ENCODE data around the gene CACNA1C.
"Not testable (repeated sequence)": the region's sequence is repeated elsewhere in the genome, so short reads cannot be mapped to it uniquely, and the experiment has no call there.

Gene CACNA1C

DNA sequence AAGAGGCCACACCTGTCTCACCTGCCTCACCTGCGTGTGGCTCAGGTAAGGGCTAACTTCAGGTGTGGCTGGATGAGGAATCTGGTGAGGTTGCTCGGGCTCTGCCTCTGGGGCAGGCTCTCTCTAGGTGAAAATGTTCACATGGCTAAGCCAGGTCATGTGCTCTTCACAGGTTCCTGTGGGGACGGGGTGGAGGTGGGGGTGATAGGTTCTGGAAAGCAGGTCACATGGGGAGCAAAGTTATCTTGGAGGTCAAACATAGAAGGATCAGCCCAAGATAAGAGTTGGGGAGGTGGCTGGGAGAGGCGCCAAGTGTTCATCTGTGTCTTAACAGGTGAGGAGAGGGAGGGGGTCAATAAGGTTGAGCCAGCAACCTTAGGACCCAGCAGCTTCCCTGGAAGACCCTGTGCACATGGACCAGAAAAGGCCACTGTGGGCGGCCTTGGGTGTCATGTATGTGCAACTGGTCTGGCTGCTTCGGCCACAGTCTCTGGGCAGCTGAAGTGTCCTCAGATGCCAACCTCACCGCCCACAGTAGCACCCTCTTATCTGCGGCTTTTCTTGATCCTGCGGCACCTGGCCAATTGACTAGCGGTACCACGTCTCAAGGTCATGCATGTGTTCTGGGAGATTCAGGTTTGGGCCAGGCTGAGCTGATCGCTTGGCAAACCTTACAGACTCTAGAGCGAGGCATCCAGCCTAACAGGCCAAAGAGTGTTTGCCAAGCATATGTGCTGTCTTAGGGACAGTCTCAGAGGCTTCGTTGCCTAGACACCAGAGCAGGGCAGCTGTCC is 60.5 kb downstream of the CACNA1C start:
- DNase-seq: no peak

GRCh38 chr12:2114071-2114470 is 61.3 kb downstream of the CACNA1C start:
- DNase-seq: no peak

- DNase-seq: no peak
These were observed 62.5 kb downstream of the CACNA1C start for GRCh38 chr12:2115101-2115845.

GRCh38 chr12:2117541-2117940 is 64.8 kb downstream of the CACNA1C start:
- no peak for DNase-seq

DNA sequence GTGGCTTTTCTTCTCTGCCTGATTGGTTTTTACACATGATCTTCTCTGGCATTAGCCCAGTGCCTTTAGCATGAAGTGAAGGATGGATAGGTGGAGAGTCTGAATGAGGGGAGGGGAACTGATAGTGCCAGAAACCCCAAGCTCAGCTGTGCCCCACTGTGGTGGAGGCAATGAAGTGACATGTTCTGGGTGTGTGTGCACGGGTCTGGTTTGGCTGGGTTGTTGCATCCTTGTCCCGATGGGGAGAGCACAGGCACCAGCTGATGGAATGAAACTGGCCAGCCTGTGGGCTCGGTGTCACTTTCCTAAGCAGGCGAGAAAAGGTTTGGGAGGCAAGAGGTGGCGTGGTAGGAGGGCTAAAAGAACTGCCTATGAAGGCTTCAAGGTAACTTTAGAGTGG is 65.3 kb downstream of the CACNA1C start:
- no peak for DNase-seq

DNA sequence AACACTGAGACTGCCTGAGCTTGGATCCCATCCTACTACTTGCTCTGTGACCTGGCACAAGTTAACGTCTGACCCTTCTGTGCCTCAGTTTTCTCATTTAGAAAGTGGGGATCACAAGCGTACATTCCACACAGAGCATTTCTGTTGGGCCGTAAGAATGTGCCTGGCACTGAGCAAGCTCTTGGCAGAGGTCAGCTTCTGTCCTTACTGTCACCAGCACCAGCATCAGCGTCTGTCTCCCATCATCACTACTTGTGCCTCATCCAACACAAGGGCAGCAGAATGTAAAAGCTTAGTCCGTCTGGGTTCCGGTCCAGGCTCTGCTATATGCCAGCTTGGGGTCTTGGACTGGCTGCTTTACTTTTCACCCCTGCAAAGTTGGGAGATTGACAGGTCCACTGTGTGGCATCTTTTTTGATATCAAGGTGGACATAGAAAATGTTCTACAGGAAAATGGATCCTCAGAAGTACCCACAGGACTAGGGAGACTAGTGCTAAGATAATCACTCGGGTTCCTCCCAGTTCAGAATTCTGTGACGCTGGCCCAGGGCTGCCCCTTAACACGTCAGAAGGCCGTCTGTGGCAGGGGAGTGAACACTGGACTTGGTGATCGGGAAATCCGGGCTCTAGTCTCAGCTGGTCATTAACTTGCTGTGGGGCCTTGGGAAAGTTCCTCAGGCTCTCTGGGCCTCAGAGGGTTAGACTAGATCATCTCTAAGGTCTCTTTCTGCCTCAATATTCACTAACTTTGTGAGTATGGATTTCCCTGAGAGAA is 65.9 kb downstream of the CACNA1C start:
- no peak for DNase-seq

DNA sequence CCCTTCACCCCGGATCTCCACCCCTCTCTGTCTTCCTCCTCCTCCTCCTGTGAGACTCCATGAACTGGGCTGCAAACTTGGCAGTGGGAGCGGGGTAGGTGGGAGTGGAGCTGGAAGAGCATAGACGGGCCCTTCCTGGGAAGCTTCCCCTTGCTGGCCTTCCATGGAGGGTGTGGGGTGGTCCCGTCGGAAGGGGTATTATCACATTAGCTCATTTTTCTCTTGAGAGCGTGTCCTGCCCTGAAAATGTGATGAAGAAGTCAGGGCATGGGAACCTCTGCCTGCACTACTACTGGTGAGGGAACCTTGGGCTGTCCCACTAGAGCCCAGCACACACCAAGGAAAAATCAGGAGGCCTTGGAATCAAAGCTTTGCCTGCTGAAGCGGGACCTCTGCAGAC is 66.5 kb downstream of the CACNA1C start:
- DNase-seq: no peak

DNA sequence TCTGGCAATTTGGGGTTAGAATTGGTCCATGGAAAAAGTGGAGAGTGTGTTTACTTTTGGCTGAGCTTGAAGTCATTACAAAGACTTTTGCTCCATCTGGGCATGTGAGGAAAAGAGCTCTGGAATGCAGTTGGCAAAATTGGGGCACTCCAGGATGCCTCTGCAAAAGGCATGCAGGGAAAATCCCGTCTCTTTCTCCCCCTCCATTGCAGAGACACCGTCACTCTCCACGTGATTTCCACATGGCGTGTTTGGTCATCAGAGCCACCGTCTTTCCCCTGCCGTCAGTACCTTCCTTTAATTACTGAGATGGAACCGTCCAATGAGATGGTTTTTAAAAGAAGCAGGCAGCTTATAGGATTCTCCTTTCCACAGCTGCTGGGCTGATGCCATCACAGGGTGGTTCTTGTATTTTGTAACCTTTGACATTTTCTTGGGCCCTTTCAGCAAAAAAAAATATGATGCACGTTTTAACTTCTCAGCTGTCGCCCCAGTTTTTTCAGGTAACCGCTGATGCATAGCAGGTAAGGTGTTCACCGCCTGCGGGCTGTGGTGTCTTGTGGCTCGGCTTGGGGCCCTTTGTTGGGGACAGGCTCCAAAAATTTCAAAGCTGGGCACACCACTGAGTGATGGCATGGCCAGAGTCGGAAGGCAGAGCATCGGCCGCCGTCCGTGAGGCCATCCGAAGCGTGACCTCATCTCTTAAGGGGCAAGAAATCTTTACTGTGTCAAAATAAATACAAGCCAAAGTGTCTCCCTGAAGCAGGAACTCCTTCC is 68.4 kb downstream of the CACNA1C start:
- no peak for DNase-seq

DNA sequence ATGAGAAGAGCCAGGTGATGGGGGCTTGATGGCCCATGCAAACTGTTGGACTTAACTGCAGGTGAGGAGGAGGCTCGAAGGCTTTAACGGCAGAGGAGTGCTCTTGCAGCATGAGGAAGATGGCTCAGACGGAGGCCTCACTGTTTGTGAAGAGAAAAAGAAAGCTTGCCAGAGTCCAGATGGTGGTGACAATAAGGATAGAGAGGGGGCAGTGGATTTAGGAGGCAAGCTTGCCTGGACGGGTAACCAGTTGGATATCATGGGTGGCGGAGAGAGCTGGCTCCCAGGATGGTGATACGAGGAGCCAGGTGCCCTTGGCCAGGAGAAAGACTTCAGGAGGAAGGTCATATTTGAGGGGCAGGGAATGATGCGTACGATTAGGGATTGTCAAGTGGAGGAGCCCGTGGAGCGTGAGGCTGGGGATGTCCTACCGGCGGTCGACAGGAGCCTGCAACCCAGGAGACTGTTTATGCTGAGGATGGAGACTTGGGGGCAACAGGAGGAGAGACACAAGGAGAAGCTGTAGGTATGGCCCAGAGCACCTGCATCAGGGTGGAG is 71.8 kb downstream of the CACNA1C start:
- DNase-seq: no peak

DNA sequence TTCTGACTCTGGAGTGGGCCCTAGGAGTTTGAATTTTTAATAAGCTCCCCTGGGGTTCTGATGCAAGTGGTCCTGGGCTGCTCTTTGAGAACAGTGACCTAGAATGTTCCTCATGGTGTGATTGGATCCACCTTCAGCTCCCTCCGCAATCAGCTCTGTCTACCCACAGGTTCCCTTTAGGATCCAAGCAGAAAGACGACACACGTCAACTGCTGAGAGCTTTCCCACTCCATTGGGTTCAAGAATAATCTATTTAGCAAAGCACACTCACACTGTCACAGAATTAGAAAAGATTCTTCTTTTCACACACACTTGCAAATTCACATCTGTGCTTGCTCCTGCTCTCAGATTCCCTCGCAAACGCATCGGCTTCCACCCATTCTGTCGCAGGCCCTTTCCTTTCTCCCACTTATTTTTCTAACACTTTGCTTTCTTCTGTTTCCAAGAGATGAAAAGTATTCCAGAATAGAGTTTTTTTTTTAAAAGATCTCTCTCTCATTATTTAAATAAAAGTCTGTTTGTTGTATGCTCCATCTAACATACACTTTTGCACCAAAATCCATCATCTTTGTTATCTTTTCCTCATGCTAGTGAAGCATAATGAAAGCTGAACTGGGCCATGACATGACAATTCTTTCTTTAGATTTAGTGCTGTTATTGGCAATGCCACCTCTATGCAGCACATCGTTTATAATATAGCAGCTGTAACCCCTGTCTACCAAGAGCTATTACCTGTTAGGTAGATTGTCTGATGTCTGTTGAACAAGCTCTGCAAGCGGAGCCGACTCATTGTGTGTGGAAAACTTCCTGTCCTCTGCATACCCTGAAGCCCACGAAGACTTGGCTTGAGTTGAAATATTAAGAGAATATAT is 73.1 kb downstream of the CACNA1C start:
- no peak for DNase-seq

- no peak for DNase-seq
These were observed 74.1 kb downstream of the CACNA1C start for GRCh38 chr12:2126676-2127406.

- DNase-seq: no peak
These were observed 76.3 kb downstream of the CACNA1C start for GRCh38 chr12:2129076-2129475.

DNA sequence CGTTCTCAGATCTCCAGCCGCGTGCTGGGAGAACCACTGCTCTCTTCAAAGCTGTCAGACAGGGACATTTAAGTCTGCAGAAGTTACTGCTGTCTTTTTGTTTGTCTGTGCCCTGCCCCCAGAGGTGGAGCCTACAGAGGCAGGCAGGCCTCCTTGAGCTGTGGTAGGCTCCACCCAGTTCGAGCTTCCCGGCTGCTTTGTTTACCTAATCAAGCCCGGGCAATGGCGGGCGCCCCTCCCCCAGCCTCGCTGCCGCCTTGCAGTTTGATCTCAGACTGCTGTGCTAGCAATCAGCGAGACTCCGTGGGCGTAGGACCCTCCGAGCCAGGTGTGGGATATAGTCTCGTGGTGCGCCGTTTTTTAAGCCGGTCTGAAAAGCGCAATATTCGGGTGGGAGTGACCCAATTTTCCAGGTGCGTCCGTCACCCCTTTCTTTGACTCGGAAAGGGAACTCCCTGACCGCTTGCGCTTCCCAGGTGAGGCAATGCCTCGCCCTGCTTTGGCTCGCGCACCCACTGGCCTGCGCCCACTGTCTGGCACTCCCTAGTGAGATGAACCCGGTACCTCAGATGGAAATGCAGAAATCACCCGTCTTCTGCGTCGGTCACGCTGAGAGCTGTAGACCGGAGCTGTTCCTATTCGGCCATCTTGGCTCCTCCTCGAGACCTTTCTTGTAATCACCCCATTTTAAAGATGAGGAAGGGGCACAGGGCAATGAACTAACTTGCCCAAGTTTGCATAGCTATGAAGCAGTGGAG is 83.1 kb downstream of the CACNA1C start:
- not testable (repeated sequence) for DNase-seq

GRCh38 chr12:2136901-2137300 is 84.1 kb downstream of the CACNA1C start:
- no peak for DNase-seq

- no peak for DNase-seq
These were observed 84.9 kb downstream of the CACNA1C start for GRCh38 chr12:2137711-2138110.

GRCh38 chr12:2138294-2138693 is 85.5 kb downstream of the CACNA1C start:
- DNase-seq: no peak

DNA sequence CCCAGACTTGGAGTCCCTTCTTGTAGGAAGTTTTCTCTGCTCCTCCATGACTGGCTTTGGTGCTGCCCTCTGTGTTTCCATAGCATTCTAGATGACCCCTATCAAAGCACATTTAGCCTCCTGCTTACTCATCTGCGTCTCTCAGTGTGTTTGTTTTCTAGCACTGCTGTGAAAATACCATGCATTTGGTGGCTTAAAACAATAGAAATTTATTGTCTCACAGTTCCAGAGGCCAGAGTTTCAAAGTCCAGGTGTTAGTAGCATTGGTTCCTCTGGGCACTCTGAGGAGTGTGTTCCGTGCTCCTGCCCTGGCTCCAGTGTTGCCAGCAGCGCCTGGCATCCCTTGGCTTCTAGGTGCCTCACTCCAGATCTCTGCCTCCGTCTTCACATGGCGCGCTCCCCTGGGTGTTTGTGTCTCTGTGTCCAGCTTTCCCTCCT is 86.1 kb downstream of the CACNA1C start:
- DNase-seq: no peak

DNA sequence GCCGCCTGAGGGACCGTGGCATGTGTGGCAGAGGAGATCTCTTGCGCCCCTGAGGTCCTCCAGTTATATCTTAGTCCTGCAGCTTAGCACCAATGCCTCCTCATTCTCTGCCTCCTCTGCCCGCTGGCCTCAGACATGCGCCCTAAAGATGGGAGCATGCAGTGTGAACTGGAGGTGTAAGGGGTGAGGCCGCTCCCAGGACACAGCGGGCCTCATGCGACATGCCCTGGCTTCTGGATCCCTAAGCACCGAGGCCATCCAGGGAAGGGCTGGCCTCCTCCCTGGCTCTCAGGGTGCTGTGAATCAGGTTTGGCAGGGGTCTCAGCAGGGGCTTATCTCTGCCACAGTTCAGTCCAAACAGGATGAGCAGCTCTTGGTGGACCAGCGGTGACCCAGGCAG is 86.9 kb downstream of the CACNA1C start:
- DNase-seq: no peak

- no peak for DNase-seq
These were observed 88.2 kb downstream of the CACNA1C start for GRCh38 chr12:2140858-2141519.
